Smooth muscle cell of trachea (primary cell): ENCODE measurements around the gene SEZ6L2. TPM values are rescaled to one million over a fixed set of nuclear protein-coding genes. Genes with fewer than 3 reads are reported as not detected.

Source experiments
- total RNA-seq: library from RNA; depleted of rRNA; stranded (reverse); fragments of >200 nt; gene quantifications from 2 replicates; pipeline ENCODE4 v1.2.1, GENCODE V29; 2014

The SEZ6L2 gene
- 4.1 and 21.5 TPM in 2 replicates for total RNA-seq

GRCh38 chr16:29899516-29900101, at the start of gene SEZ6L2:
Gene SEZ6L2 (minus strand): TSS chr16:29899550. CDS start chr16:29899019, 531 bp downstream.

GRCh38 chr16:29925781-29926710, 26.7 kb upstream of the SEZ6L2 start, which contains the start of gene KCTD13:
Gene KCTD13 (minus strand): TSS chr16:29926226. CDS start chr16:29926033, 193 bp downstream.

GRCh38 chr16:29900102-29900887, 945 bp upstream of the SEZ6L2 start, which contains the start of gene ASPHD1:
Gene ASPHD1 (plus strand): TSS chr16:29900488. CDS start chr16:29900972, 484 bp downstream.

GRCh38 chr16:29862884-29863668, 36.3 kb downstream of the SEZ6L2 start, which contains the start of gene CDIPT:
Gene CDIPT (minus strand): TSS chr16:29863226. CDS start chr16:29862857, 369 bp downstream.

Other genes with a start within 250 kb of the SEZ6L2 start
- gene SPN, start 236.3 kb downstream of the SEZ6L2 start, total RNA-seq, result not detected in 2 replicates
- 29.5 and 57.1 TPM in 2 replicates for gene QPRT, start 220.4 kb downstream of the SEZ6L2 start, total RNA-seq
- not detected in 2 replicates for gene C16orf54, start 153.6 kb downstream of the SEZ6L2 start, total RNA-seq
- gene ZG16, start 121.3 kb downstream of the SEZ6L2 start, total RNA-seq, result not detected in 2 replicates
- gene KIF22, start 108.8 kb downstream of the SEZ6L2 start, total RNA-seq, result 7.3 and 78.8 TPM in 2 replicates
- 116 and 157 TPM in 2 replicates for gene MAZ, start 93.0 kb downstream of the SEZ6L2 start, total RNA-seq
- 3.6 and 6.0 TPM in 2 replicates for gene PRRT2, start 87.4 kb downstream of the SEZ6L2 start, total RNA-seq
- 19.4 and 30.4 TPM in 2 replicates for gene PAGR1, start 83.4 kb downstream of the SEZ6L2 start, total RNA-seq
- 684 and 723 TPM in 2 replicates for gene MVP, start 79.1 kb downstream of the SEZ6L2 start, total RNA-seq
- gene CDIPT, start 36.3 kb downstream of the SEZ6L2 start, total RNA-seq, result 69.4 and 169 TPM in 2 replicates
- gene ASPHD1, start 938 bp upstream of the SEZ6L2 start, total RNA-seq, result 6.5 and 7.7 TPM in 2 replicates
- 9.9 and 12.5 TPM in 2 replicates for gene KCTD13, start 26.7 kb upstream of the SEZ6L2 start, total RNA-seq
- 76.5 and 105 TPM in 2 replicates for gene TMEM219, start 62.5 kb upstream of the SEZ6L2 start, total RNA-seq
- 59.2 and 87.8 TPM in 2 replicates for gene TAOK2, start 74.3 kb upstream of the SEZ6L2 start, total RNA-seq
- 5.8 and 11.8 TPM in 2 replicates for gene HIRIP3, start 96.1 kb upstream of the SEZ6L2 start, total RNA-seq
- gene INO80E, start 96.7 kb upstream of the SEZ6L2 start, total RNA-seq, result 19.7 and 26.9 TPM in 2 replicates
- 1.2 TPM in 1 of 2 replicates, not detected in the other for gene DOC2A, start 111.5 kb upstream of the SEZ6L2 start, total RNA-seq
- not detected in 2 replicates for gene C16orf92, start 123.6 kb upstream of the SEZ6L2 start, total RNA-seq
- not detected in 2 replicates for gene TLCD3B, start 131.7 kb upstream of the SEZ6L2 start, total RNA-seq
- gene ALDOA, start 166.2 kb upstream of the SEZ6L2 start, total RNA-seq, result 770 and 1,149 TPM in 2 replicates
- gene PPP4C, start 176.4 kb upstream of the SEZ6L2 start, total RNA-seq, result 201 and 205 TPM in 2 replicates
- under 0.01 and 0.33 TPM in 2 replicates for gene TBX6, start 192.4 kb upstream of the SEZ6L2 start, total RNA-seq
- 9.9 and 25.8 TPM in 2 replicates for gene YPEL3, start 196.7 kb upstream of the SEZ6L2 start, total RNA-seq
- 1.6 and 2.6 TPM in 2 replicates for gene GDPD3, start 214.0 kb upstream of the SEZ6L2 start, total RNA-seq
- 40.4 and 108 TPM in 2 replicates for gene MAPK3, start 223.7 kb upstream of the SEZ6L2 start, total RNA-seq